ENCODE data around the gene CDAN1. TPM values are rescaled to one million over a fixed set of nuclear protein-coding genes. Genes with fewer than 3 reads are reported as not detected.

Gene CDAN1
- total and polyA plus RNA-seq, 2 of the 4 experiments (the other 2 are of a cell fraction) = 4.7 to 5.6 TPM

DNA sequence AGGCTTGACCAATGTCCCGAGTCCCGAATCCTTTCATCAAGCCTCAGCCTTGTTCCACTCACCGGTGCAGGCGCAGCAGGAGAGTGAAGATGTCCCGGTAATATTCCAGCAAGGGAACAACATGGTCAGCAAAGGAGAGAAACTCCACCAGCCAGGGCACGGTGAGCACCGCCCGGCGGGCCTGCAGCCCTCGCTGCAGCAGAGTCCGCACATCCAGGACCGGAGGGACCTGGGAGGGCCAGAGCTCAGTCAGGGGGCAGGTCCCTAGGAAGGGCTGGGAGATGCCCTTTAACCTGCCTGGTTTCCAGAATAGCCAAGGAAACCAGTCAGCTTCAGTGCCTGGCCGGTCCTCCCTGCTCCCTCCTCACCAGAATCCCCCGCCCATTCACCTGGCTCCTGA lies 6.4 kb downstream of the CDAN1 start:
- Histone ChIP-seq H3K23ac (ENCODE audit: low read depth, low read length) (no peak overlapping the region), H2BK120ac (ENCODE audit: low read depth, low read length) (no peak overlapping the region), H3K36me3 (ENCODE audit: control insufficient read depth, insufficient read depth, low read length) (peaks cover 83% of the 10 kb centered on the region), H3K4me2 (ENCODE audit: low read depth, low read length) (no peak overlapping the region), H3K27me3 (ENCODE audit: control insufficient read depth, insufficient read depth, low read length) (no peaks in the 10 kb centered on the region), H3K79me1 (ENCODE audit: low read depth in 1 of 2, low read length in 2 of 2) (peaks cover 12 to 14% of the 10 kb centered on the region in 2 experiments), H2AK5ac (ENCODE audit: low read depth, low read length) (no peak overlapping the region), H2BK5ac (ENCODE audit: low read depth, low read length, poor library complexity, severe bottlenecking) (no peak overlapping the region), H4K8ac (ENCODE audit: low read depth in 2 of 2, low read length in 2 of 2) (no peak overlapping the region), H4K5ac (ENCODE audit: low read depth, low read length) (no peak overlapping the region), H4K91ac (ENCODE audit: insufficient read depth, low read depth, low read length) (no peak overlapping the region), H3K56ac (ENCODE audit: extremely low read depth, insufficient read depth, low read length) (no peak overlapping the region), H3K14ac (replicated peaks; ENCODE audit: low read depth, low read length) (no peak overlapping the region), H3K9me1 (ENCODE audit: insufficient read depth, low read length) (peaks cover 11% of the 10 kb centered on the region; the same call in 1 of the 2 replicates), H3K4ac (ENCODE audit: low read depth, low read length) (no peak overlapping the region), H2AFZ (replicated peaks; ENCODE audit: low read length, poor library complexity) (no peak overlapping the region), H4K20me1 (ENCODE audit: insufficient read depth, low read length) (peaks cover 7% of the 10 kb centered on the region; the same call in 1 of the 2 replicates), H3K4me3 (ENCODE audit: insufficient read depth, low read depth, low read length) (no peak overlapping the region), H3K18ac (ENCODE audit: low read depth, low read length) (no peak overlapping the region), H3K27ac (ENCODE audit: insufficient read depth, low read length) (no peak overlapping the region), H3K9me3 (ENCODE audit: control insufficient read depth, insufficient read depth, low read length) (no peaks in the 10 kb centered on the region), H2AK9ac (replicated peaks; ENCODE audit: low read depth, low read length, poor library complexity) (no peak overlapping the region), H3K9ac (ENCODE audit: low read depth, low read length) (no peak overlapping the region), H2BK20ac (ENCODE audit: low read depth, low read length) (no peak overlapping the region), H3K4me1 (ENCODE audit: control insufficient read depth, insufficient read depth, low read length) (no peaks in the 10 kb centered on the region; the same call in 1 of the 2 replicates), H2BK15ac (ENCODE audit: low read depth, low read length) (no peak overlapping the region)
- dilution Hi-C loops (cut with HindIII; ENCODE audit: low sequenced_read_pairs, unreplicated experiment) = no loop called here
- DNase-seq = no peak
- no TSS peak for BruUV-seq (replicated peaks)
- intact Hi-C loops (cut with micrococcal nuclease) = no loop called here
- no peak for ATAC-seq (ENCODE audit: low read depth)
- no peak for TF ChIP-seq FOS (IDR thresholded peaks at IDR 0.05; ENCODE audit: low read depth, low read length)
- no peak for TF ChIP-seq POLR2A (IDR thresholded peaks at IDR 0.05; ENCODE audit: low read depth, low read length)
- no peak for TF ChIP-seq MAFK (IDR thresholded peaks at IDR 0.05; ENCODE audit: low read depth, low read length)
- no peak for TF ChIP-seq MAZ (IDR thresholded peaks at IDR 0.05; ENCODE audit: borderline replicate concordance, low read depth, low read length)
- TF ChIP-seq MXI1 (IDR thresholded peaks at IDR 0.05; ENCODE audit: borderline replicate concordance, low read depth, low read length) = no peak
- no peak for TF ChIP-seq CTCF (conservative IDR thresholded peaks at IDR 0.05; ENCODE audit: low read depth, low read length)
- no peak for TF ChIP-seq RCOR1 (IDR thresholded peaks at IDR 0.05; ENCODE audit: insufficient replicate concordance, low read length)
- no peak for TF ChIP-seq RFX5 (IDR thresholded peaks at IDR 0.05; ENCODE audit: low read depth, low read length)
- TF ChIP-seq CHD1 (IDR thresholded peaks at IDR 0.05; ENCODE audit: low read depth, low read length) = no peak
- TF ChIP-seq SMC3 (IDR thresholded peaks at IDR 0.05; ENCODE audit: low read depth, low read length) = no peak
- no peak for TF ChIP-seq BHLHE40 (IDR thresholded peaks at IDR 0.05; ENCODE audit: low read depth, low read length)
- no peak for TF ChIP-seq USF2 (IDR thresholded peaks at IDR 0.05; ENCODE audit: low read depth, low read length)
- TF ChIP-seq, protein P1, sequence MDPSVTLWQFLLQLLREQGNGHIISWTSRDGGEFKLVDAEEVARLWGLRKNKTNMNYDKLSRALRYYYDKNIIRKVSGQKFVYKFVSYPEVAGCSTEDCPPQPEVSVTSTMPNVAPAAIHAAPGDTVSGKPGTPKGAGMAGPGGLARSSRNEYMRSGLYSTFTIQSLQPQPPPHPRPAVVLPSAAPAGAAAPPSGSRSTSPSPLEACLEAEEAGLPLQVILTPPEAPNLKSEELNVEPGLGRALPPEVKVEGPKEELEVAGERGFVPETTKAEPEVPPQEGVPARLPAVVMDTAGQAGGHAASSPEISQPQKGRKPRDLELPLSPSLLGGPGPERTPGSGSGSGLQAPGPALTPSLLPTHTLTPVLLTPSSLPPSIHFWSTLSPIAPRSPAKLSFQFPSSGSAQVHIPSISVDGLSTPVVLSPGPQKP (IDR thresholded peaks at IDR 0.05; ENCODE audit: borderline replicate concordance, low read depth, low read length) = no peak
- TF ChIP-seq RAD21 (IDR thresholded peaks at IDR 0.05; ENCODE audit: low read length) = no peak
- TF ChIP-seq CEBPB (IDR thresholded peaks at IDR 0.05; ENCODE audit: low read depth, low read length) = no peak
- TF ChIP-seq NFE2L2 (IDR thresholded peaks at IDR 0.05; ENCODE audit: low read depth, low read length) = no peak
- CTCF ChIA-PET = no interaction called here
- WGBS, 2 experiments (ENCODE audit: extremely low coverage in 2 of 2, insufficient read length in 1 of 2) = 93% methylated on average over 12 of the region's 14 CpGs; no CpG with 5 or more reads in 1 of the 2 experiments
- in situ Hi-C loops (cut with MboI; ENCODE audit: low sequenced_read_pairs) = no loop called here
- POLR2A ChIA-PET (ENCODE audit: unreplicated experiment) = no interaction called here

All from IMR-90 (cell line).